IPS DF 4.7 (cell line): ENCODE results near the gene SMC5.
"Not testable (repeated sequence)": the region's sequence is repeated elsewhere in the genome, so short reads cannot be mapped to it uniquely, and the experiment has no call there.

Experiments used
- DNase-seq: peaks from one replicate; pipeline ENCODE4 v3.0.0-alpha.2; 2013; ENCODE audit warnings: low spot score; ENCODE audit errors: extremely low read depth

Gene SMC5

DNA sequence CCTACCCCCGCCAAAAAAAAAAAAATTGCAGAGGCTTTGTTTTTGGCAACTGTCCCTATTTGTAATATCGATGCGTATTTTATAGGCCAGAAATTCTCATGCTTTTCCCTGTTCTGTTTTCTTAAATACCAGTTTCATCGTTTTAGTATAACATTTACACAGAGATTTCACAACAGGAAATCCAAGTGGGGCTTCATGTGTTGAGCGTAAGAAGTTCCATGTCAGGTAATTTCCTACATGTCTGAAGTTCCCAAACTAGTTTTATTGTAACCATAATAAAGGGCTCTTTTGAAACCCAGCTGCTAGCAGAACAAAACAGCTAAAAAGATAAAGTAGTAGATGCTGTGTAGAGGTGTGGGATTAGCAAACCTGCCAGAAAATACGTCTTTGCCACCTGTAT lies 4.2 kb downstream of the SMC5 start:
- DNase-seq = no peak

- no peak for DNase-seq
These were observed 4.6 kb downstream of the SMC5 start for GRCh38 chr9:70263421-70263820.

GRCh38 chr9:70278305-70278704 lies 19.5 kb downstream of the SMC5 start:
- no peak for DNase-seq

DNA sequence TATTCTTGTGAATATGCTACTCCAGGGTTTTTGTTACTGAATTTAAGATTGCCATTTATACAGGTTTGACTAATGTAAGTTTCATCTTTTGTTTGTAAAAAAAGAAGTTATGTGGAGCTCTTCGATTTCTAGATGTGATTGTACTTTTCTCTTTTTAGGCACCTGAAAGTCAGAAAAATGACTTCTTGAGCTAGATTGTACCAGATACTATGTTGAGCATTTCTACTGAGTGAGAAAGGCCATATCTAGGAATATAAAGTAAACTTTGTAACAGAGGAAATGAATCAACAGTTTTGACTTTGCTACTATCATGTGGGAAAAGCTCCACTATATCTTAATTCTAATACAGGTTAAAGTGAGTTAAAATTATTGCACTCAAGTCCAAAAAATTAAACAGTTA lies 25.1 kb downstream of the SMC5 start:
- no peak for DNase-seq

GRCh38 chr9:70285246-70285645 lies 26.5 kb downstream of the SMC5 start:
- DNase-seq = no peak

DNA sequence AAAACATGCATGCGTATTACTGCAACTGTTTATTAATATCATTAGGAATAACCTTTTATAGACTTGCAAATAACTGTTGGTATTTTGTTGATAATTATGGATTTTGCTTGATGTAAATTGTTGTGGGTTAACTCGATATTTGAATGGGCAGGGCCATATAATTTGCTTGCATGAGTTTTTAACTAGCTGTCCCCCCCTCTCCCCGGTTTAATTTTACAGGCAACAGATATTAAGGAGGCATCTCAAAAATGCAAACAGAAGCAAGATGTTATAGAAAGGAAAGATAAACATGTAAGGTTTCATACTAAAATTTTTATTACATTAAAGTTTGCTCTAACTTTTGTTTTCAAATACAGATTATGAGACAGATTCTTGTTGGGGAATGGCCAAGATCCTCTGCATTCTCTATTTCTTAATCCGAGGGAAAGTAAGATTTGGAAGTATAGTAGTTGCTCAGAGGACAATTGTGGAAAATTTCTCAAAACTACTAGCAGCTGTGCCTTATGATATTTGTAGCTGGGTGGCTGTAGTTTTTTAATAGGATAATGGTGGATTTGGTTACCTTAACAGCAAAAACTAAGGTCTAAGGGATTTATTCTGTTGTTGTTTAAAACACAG lies 27.3 kb downstream of the SMC5 start:
- DNase-seq = no peak

DNA sequence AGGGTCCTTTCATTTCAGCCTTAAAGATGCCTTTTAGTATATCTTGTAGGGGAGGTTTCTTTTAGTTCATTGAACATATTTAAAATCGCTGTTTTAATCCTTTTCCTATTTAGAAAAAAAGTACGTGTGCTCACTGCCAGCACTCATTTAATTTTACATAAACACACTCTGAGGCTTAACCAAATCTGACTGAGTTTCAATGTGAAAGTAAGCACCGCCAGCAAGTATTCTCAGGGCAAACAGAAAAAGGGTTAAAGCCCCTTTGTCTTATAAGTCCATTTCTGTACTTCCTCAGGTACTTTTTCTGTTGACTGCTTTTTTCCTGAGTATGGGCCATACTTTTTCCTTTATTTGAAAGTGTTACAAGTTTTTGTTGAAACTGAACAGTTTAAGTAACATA lies 31.8 kb downstream of the SMC5 start:
- no peak for DNase-seq

- DNase-seq = no peak
These were observed 32.7 kb downstream of the SMC5 start for GRCh38 chr9:70291446-70291845.

DNA sequence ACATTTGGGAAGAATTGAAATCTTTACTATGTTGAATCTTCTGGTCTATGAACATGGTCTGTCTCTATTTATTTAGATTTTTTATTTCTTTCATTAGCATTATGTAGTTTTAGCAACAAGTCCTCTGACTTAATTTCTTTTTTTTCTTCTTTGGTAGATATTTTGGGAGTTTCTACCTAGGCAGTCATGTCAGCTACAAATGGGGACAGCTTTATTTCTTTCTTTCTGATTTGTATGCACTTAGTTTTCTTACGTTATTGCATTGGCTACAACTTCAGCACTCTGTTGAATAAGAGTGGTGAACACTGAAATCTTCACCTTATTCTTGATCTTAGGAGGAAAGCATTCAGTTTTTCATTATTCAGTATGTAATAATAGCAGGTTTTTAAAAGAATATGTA lies 33.5 kb downstream of the SMC5 start:
- no peak for DNase-seq

- no peak for DNase-seq
These were observed 34.4 kb downstream of the SMC5 start for GRCh38 chr9:70293214-70293613.

GRCh38 chr9:70297141-70297540 lies 38.4 kb downstream of the SMC5 start:
- no peak for DNase-seq

DNA sequence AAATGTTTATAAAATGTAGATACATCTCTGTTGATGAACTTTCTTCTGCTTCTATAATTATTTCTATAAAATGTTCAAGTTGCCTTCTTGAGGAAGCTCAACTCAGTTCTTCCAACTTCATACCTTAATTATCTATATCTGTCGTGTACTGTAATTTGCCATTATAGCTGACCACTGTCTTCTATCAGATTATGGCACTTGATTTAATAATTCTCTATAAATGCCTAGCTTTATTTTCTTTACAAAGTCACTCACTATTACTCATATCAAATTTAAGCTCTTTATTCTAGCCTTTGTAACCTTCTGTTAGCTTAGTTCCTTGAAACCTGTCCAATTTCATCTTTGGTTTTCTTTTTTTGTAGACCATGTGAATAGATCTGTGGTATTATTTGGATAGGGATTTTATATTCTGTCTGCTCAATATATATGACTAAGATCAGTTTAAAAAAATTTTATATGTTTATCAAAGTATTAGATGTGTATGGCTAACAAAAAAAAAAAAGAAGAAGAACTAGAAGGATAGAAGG lies 39.5 kb downstream of the SMC5 start:
- no peak for DNase-seq

DNA sequence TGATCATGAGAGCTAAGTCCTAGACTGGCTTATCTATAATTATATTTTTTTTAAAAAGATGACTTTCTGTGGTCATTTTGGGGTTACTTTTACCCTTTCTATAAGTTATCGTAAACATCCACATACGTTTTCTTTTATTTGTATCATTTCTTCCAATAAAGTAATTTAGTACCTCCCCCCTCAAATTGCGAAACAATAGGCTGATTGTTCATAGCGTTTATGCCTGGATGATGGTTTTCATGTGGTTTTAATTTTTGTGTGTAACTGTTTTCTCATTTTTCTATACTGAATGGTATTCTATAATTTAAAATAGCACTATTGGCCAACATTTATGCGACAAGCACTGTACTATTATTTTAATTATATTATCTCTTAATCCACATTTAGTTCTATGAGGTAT lies 44.5 kb downstream of the SMC5 start:
- DNase-seq = no peak

DNA sequence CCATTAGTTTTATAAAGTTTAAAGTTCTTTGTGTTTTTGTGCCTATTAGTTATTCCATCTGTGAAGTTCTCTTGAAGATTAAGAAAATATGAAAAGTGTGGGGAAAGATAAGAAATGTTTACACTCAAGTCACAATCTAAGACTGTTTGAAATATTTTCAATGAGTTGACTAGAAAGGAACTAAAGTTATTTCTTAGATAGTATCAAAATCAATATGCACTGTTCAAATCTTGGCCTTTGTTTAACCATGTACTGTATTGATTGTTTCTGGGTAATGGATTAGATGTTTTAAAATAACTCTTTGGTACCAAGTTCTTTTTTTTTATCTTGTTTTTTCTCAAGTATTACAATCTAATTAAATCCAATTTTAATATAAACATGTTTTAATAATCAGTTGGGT lies 46.0 kb downstream of the SMC5 start:
- DNase-seq = no peak

DNA sequence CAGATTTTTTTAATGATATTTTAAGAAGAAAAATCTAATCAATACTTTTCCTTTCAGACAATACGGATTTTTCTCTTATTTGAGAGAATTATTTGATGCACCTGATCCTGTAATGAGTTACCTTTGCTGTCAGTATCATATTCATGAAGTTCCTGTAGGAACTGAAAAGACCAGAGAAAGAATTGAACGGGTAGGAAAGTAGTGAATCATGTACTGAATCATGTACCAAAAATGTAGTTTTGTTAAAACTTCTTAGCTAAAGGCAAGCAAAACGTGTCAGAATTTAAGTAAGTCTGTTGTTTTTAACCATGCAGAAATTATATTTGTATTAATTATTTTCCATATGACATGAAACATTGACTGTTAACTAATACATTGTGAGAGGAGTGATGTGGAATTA lies 56.6 kb downstream of the SMC5 start:
- DNase-seq = no peak

DNA sequence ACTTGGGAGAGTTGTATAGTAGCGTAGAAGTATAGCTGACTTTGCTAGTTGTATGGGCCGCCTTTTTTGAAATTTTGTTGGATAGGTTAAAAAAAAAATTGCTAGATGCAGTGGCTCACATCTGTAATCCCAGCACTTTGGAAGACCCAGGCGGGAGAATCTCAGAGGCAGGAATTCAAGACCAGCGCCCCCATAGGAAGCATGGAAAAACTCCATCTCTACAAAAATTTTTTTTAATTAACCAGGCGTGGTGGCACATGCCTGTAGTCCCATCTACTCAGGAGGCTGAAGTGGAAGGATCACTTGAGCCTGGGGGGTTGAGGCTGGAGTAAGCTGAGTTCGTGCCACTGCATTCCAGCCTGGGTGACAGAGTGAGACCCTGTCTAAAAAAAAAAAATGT lies 59.2 kb downstream of the SMC5 start:
- DNase-seq = no peak

- no peak for DNase-seq
These were observed 63.3 kb downstream of the SMC5 start for GRCh38 chr9:70322096-70322495.

GRCh38 chr9:70324963-70325362 lies 66.2 kb downstream of the SMC5 start:
- DNase-seq = no peak

DNA sequence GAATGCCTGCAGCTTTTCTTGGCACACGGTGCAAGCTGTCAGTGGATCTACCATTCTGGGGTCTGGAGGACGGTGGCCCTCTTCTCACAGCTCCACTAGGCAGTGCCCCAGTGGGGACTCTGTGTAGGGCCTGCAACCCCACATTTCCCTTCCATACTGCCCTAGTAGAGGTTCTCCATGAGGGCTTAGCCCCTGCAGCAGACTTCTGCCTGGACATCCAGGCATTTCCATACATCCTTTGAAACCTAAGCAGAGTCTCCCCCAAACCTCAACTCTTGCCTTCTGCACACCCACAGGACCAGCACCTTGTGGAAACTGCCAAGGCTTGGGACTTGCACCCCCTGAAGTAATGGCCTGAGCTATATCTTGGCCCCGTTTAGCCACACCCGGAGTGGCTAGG lies 69.8 kb downstream of the SMC5 start:
- not testable (repeated sequence) for DNase-seq

- no peak for DNase-seq
These were observed 81.8 kb downstream of the SMC5 start for GRCh38 chr9:70340572-70340971.

DNA sequence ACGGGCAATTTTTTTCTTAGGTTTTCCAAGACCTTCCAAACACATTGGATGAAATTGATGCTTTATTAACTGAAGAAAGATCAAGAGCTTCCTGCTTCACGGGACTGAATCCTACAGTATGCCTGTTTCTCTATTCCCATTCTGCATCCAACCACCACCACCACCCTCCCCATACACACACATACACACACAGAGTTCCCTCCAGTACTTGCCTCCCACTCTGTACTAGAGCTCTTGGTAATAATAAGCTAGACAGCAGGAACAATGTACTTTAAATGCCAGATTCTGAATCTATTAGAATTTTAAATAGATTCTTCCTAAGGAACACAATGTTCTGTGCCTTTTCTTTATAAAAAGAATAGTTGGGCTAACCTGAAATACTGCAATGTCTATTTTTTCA lies 88.3 kb downstream of the SMC5 start:
- DNase-seq = no peak

DNA sequence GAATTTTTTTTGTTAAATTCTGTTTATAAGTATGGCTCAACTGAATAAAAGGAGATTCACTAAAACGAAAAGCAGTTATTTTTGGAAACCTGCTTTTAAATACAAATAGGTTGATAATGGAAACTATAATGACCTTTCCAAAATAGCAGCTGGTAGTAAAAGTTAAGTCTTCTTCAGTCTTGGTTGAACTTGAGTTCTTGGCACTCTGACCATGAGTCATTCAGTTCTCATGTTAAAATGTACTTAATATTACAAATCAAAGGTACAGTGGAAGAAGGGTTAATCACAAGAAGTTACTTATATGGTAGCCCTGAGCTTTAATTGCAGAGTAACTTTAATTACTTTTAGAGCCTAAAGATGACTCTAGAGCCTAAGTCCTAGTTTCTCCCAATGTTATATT lies 93.6 kb downstream of the SMC5 start:
- DNase-seq = no peak

DNA sequence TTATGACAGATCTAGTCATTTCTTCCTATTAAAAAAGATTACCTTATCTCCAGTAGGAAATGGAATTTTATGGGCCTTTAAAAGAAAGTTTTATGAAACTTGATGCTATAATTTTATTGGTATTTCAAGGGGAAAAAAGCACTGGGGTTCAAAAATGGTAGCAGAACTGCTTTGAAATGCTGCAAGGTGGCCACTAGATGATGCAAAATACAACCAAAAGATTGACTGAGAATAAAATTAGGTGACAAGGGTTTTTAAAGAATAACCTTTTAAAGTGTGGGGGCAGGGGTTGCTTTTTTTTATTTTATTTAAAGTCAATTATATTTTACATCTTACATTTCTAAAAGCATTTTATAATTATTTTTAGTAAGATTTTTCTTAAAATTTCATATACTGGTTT lies 94.0 kb downstream of the SMC5 start:
- no peak for DNase-seq

GRCh38 chr9:70355801-70356200 lies 97.0 kb downstream of the SMC5 start:
- DNase-seq = no peak
